Testis (tissue), 3 donors: Measurements from ENCODE around the gene STXBP2. TPM values are rescaled to one million over a fixed set of nuclear protein-coding genes. Genes with fewer than 3 reads are reported as not detected.

Experiments
- DNase-seq: peaks from one replicate; pipeline ENCODE4 v3.0.0-alpha.2; 2019
- H3K27ac ChIP-seq, 2 donors: fragments of 200-600 bp; sonication (generic); one replicate each; pipeline ENCODE4 v1.5.1; 2019
- H3K27me3 ChIP-seq: fragments of 200-600 bp; sonication (generic); one replicate; pipeline ENCODE4 v1.5.1; 2019
- H3K36me3 ChIP-seq: fragments of 200-600 bp; sonication (generic); one replicate; pipeline ENCODE4 v1.5.1; 2017; ENCODE audit warnings: low read depth; ENCODE audit errors: missing control alignments
- H3K4me1 ChIP-seq: fragments of 200-600 bp; sonication (generic); one replicate; pipeline ENCODE4 v1.5.1; 2019
- H3K4me3 ChIP-seq, 2 donors: fragments of 200-600 bp; sonication (generic); one replicate each; pipeline ENCODE4 v1.5.1; 2017 to 2019
- H3K9me3 ChIP-seq: fragments of 200-600 bp; sonication (generic); one replicate; pipeline ENCODE4 v1.5.1; 2017
- POLR2A ChIP-seq: fragments of 450-650 bp; IDR thresholded peaks from one replicate; pipeline ENCODE4 v1.6.1; 2017; ENCODE audit warnings: antibody characterized with exemption, mild to moderate bottlenecking, moderate library complexity
- WGBS, 2 donors: methylation state at CpG; one replicate each; pipeline ENCODE4 v1.1.5; 2018; 5-methylcytosine and 5-hydroxymethylcytosine counted together
- intact Hi-C: fragments of 100-400 bp; cut with DNase I; formaldehyde crosslinking; loops from one replicate; pipeline ENCODE4 v1.15.1; 2023; ENCODE audit warnings: low total_unique reads
- polyA plus RNA-seq: library from polyadenylated mRNA; stranded (reverse); fragments of 350-450 nt; fragmentation: Illumina TruSeq; extraction: RNeasy Lipid Tissue Mini Kit (QIAGEN cat#74804); gene quantifications from one replicate; pipeline ENCODE4 v1.2.3, GENCODE V29; 2014; ENCODE audit warnings: low read depth, low replicate concordance; ENCODE audit not compliant: insufficient read depth
- total RNA-seq, 2 donors: library from RNA; depleted of rRNA; stranded (reverse); fragments of >200 nt; gene quantifications; one replicate each; pipeline ENCODE4 v1.2.3, GENCODE V29; 2016
- TF ChIP-seq, protein P1 (sequence below), 3 experiments: fragments of 450-650 bp in 2 of 3; fragments of 200-600 bp in 1 of 3; sonication (generic) in 1 of 3; IDR thresholded peaks; one replicate each; pipeline ENCODE4 v1.5.1; 2016 to 2019; ENCODE audit warnings: antibody characterized with exemption in 3 of 3, mild to moderate bottlenecking in 2 of 3, moderate library complexity in 1 of 3

The STXBP2 gene
- total and polyA plus RNA-seq, 3 donors from 2014 or later, result 135 to 156 (median 155) TPM

DNA sequence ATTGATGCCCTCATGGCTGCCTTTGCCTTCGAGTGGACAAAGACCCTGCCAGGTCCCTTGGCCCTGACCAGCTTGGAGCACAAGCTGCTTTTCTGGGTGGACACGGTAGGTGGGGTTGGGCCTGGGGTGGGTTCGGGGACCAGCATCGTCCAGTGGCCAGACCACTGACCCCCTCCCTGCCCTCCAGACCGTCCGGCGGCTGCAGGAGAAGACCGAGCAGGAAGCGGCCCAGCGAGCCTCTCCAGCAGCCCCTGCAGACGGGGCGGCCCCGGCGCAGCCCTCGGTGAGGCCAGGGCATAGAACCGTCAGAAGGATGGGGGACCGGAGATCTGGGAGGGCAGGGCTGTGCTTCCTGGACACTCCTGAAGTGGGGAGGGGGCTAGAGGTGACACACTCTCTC lies 30.6 kb upstream of the STXBP2 start:
- H3K9me3 ChIP-seq, result no peaks in the 10 kb centered on the region
- H3K36me3 ChIP-seq, result no peaks in the 10 kb centered on the region
- H3K4me3 ChIP-seq, result peak overlapping the region; percentile 5 to 31
- WGBS, 2 donors, result 63 to 68% methylated on average over 11 to 17 of the region's 17 CpGs
- no peak overlapping the region for H3K27ac ChIP-seq
- intact Hi-C loops, result no loop called here
- H3K27me3 ChIP-seq, result no peaks in the 10 kb centered on the region
- no peak for DNase-seq
- H3K4me1 ChIP-seq, result peaks cover 33% of the 10 kb centered on the region
- TF ChIP-seq, protein P1, sequence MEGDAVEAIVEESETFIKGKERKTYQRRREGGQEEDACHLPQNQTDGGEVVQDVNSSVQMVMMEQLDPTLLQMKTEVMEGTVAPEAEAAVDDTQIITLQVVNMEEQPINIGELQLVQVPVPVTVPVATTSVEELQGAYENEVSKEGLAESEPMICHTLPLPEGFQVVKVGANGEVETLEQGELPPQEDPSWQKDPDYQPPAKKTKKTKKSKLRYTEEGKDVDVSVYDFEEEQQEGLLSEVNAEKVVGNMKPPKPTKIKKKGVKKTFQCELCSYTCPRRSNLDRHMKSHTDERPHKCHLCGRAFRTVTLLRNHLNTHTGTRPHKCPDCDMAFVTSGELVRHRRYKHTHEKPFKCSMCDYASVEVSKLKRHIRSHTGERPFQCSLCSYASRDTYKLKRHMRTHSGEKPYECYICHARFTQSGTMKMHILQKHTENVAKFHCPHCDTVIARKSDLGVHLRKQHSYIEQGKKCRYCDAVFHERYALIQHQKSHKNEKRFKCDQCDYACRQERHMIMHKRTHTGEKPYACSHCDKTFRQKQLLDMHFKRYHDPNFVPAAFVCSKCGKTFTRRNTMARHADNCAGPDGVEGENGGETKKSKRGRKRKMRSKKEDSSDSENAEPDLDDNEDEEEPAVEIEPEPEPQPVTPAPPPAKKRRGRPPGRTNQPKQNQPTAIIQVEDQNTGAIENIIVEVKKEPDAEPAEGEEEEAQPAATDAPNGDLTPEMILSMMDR (IDR thresholded peaks at IDR 0.05), result no peak
- TF ChIP-seq POLR2A, result no peak

GRCh38 chr19:7607212-7607873 lies 29.6 kb upstream of the STXBP2 start:
- no peaks in the 10 kb centered on the region for H3K36me3 ChIP-seq
- DNase-seq, result no peak
- H3K4me3 ChIP-seq, result no peak overlapping the region
- H3K9me3 ChIP-seq, result no peaks in the 10 kb centered on the region
- no peaks in the 10 kb centered on the region for H3K27me3 ChIP-seq
- peaks cover 29% of the 10 kb centered on the region for H3K4me1 ChIP-seq
- no peak for TF ChIP-seq POLR2A
- TF ChIP-seq, protein P1 (IDR thresholded peaks at IDR 0.05), result no peak
- intact Hi-C loops, result no loop called here
- WGBS, 2 donors, result 71 to 74% methylated on average over 5 to 9 of the region's 10 CpGs
- no peak overlapping the region for H3K27ac ChIP-seq

GRCh38 chr19:7607874-7608560 lies 28.9 kb upstream of the STXBP2 start:
- Histone ChIP-seq H3K27me3 (no peaks in the 10 kb centered on the region), H3K36me3 (no peaks in the 10 kb centered on the region), H3K9me3 (no peaks in the 10 kb centered on the region), H3K27ac (no peak overlapping the region), H3K4me1 (peaks cover 25% of the 10 kb centered on the region), H3K4me3 (no peak overlapping the region)
- no peak for TF ChIP-seq POLR2A
- TF ChIP-seq, protein P1 (IDR thresholded peaks at IDR 0.05), result no peak
- intact Hi-C loops, result no loop called here
- no peak for DNase-seq
- WGBS, 2 donors, result 81 to 86% methylated on average over 19 to 25 of the region's 25 CpGs

DNA sequence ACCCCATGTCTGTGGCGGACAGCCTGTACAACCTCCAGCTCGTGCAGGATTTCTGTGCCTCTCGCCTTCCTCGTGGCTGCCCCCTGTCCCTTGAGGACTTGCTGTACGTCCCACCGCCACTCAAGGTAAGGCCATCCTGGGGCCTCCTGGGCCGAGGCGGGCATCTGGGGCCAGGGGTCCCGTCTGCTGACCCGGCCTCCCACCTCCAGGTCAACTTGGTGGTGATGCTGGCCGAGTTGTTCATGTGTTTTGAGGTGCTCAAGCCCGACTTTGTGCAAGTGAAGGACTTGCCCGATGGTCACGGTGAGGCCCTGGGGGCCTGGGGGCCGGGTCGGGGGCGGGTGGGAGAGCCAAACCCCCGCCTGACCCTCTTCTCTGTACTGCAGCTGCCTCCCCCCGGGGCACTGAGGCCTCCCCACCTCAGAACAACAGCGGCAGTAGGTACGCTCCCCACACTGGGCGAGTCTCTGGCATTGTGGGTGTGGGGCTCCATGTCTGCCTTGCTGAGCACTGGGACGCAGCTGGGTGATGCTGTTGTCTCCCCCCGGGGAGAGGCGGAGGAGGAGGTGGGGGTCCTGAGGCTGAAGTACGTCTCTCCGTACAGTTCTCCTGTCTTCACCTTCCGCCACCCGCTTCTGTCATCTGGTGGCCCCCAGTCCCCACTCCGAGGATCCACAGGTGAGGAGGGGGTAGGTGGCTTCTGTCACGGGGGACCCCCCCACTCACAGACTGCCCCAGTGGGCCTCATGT lies 26.2 kb upstream of the STXBP2 start:
- Histone ChIP-seq H3K4me1 (peaks cover 14% of the 10 kb centered on the region), H3K27me3 (no peaks in the 10 kb centered on the region), H3K9me3 (no peaks in the 10 kb centered on the region), H3K36me3 (no peaks in the 10 kb centered on the region), H3K4me3 (no peak overlapping the region), H3K27ac (no peak overlapping the region)
- intact Hi-C loops, result no loop called here
- WGBS, 2 donors, result 83 to 89% methylated on average over 14 to 29 of the region's 31 CpGs
- DNase-seq, result no peak
- no peak for TF ChIP-seq POLR2A
